Mesenteric fat pad (tissue), 1 donor: ENCODE measurements around the gene PAIP1. TPM values are rescaled to one million over a fixed set of nuclear protein-coding genes. Genes with fewer than 3 reads are reported as not detected.
"Not testable (repeated sequence)": the region's sequence is repeated elsewhere in the genome, so short reads cannot be mapped to it uniquely, and the experiment has no call there.

Experiments used
- DNase-seq: peaks from one replicate; pipeline ENCODE4 v3.0.0-alpha.2; 2020; ENCODE audit warnings: low spot score
- total RNA-seq: library from RNA; stranded (reverse); fragmentation: NEBNext Ultra II Directional; extraction: Animal tissue kit (Norgen Biotek cat#: 25700); gene quantifications from one replicate; pipeline ENCODE4 v1.2.1, GENCODE V29; 2021
- donor health status: DM: yes; HTN: yes; CAD: no.

PAIP1 gene
- total RNA-seq, 1 donor from 2014 or later = 89.0 TPM

- no peak for DNase-seq
These were observed 15.5 kb upstream of the PAIP1 start for GRCh38 chr5:43572357-43572756.

GRCh38 chr5:43571237-43571636, 14.4 kb upstream of the PAIP1 start:
- DNase-seq = no peak

- DNase-seq = no peak
These were observed 13.7 kb upstream of the PAIP1 start for GRCh38 chr5:43570450-43571158.

- DNase-seq = no peak
These were observed 12.4 kb upstream of the PAIP1 start for GRCh38 chr5:43569236-43569746.

GRCh38 chr5:43567967-43568366, 11.1 kb upstream of the PAIP1 start:
- no peak for DNase-seq

GRCh38 chr5:43565043-43565442, 8.2 kb upstream of the PAIP1 start:
- DNase-seq = no peak

- no peak for DNase-seq
These were observed 7.5 kb upstream of the PAIP1 start for GRCh38 chr5:43564289-43564850.

GRCh38 chr5:43563321-43563720, 6.4 kb upstream of the PAIP1 start:
- no peak for DNase-seq

- no peak for DNase-seq
These were observed 4.5 kb upstream of the PAIP1 start for GRCh38 chr5:43561356-43561755.

GRCh38 chr5:43560128-43560527, 3.3 kb upstream of the PAIP1 start:
- no peak for DNase-seq

GRCh38 chr5:43556607-43556856, 345 bp downstream of the PAIP1 start:
- DNase-seq = not testable (repeated sequence)

- peak; percentile 90 for DNase-seq
These were observed 826 bp downstream of the PAIP1 start for GRCh38 chr5:43555895-43556606.

GRCh38 chr5:43554497-43554896, 2.4 kb downstream of the PAIP1 start:
- DNase-seq = no peak

- no peak for DNase-seq
These were observed 3.5 kb downstream of the PAIP1 start for GRCh38 chr5:43553381-43553780.

- DNase-seq = no peak
These were observed 5.1 kb downstream of the PAIP1 start for GRCh38 chr5:43551731-43552130.

GRCh38 chr5:43549272-43549671, 7.6 kb downstream of the PAIP1 start:
- DNase-seq = not testable (repeated sequence)

- DNase-seq = no peak
These were observed 8.5 kb downstream of the PAIP1 start for GRCh38 chr5:43548358-43548757.

GRCh38 chr5:43547532-43547931, 9.3 kb downstream of the PAIP1 start:
- no peak for DNase-seq

- no peak for DNase-seq
These were observed 13.4 kb downstream of the PAIP1 start for GRCh38 chr5:43543434-43543833.

GRCh38 chr5:43540746-43541145, 16.1 kb downstream of the PAIP1 start:
- DNase-seq = no peak

- DNase-seq = no peak
These were observed 19.9 kb downstream of the PAIP1 start for GRCh38 chr5:43536972-43537371.

- DNase-seq = no peak
These were observed 23.2 kb downstream of the PAIP1 start for GRCh38 chr5:43533646-43534045.

GRCh38 chr5:43530648-43531047, 26.2 kb downstream of the PAIP1 start:
- no peak for DNase-seq
